ENCODE measurements around the gene TTC28.
"Not testable (repeated sequence)": the region's sequence is repeated elsewhere in the genome, so short reads cannot be mapped to it uniquely, and the experiment has no call there.

Gene TTC28

GRCh38 chr22:28491289-28491688, 188.4 kb downstream of the TTC28 start:
- not testable (repeated sequence) for DNase-seq (ENCODE audit: low read depth in 2 of 3, low spot score in 1 of 3)

GRCh38 chr22:28488825-28489224, 190.8 kb downstream of the TTC28 start:
- no peak for DNase-seq (ENCODE audit: low read depth in 2 of 3, low spot score in 1 of 3)

GRCh38 chr22:28484662-28485061, 195.0 kb downstream of the TTC28 start:
- no peak for DNase-seq (ENCODE audit: low read depth in 2 of 3, low spot score in 1 of 3)

DNA sequence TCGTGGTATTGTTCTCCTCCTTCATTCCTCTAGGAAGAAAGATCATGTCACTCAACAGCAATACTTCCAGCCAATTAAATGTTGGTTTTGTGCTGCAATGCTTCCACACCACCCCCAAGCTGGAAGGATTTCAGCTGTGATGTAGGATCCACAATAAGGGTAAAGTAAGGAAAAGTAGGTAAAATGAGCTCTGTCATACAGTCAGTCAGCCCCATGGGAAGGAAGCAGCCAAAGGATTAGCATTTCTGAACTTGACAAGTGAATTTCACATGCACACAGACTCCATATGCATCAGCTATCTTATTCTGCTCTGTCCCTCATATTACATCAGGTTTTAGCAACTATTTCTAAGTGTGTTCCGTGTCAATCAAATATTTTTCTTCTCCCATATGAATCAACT, 197.9 kb downstream of the TTC28 start:
- no peak for DNase-seq (ENCODE audit: low read depth in 2 of 3, low spot score in 1 of 3)

GRCh38 chr22:28480000-28480715, 199.5 kb downstream of the TTC28 start:
- DNase-seq (ENCODE audit: low read depth in 2 of 3, low spot score in 1 of 3), result no peak

GRCh38 chr22:28478564-28478963, 201.1 kb downstream of the TTC28 start:
- no peak for DNase-seq (ENCODE audit: low read depth in 2 of 3, low spot score in 1 of 3)

- no peak for DNase-seq (ENCODE audit: low read depth in 2 of 3, low spot score in 1 of 3)
Measured at GRCh38 chr22:28477556-28477955, 202.1 kb downstream of the TTC28 start.

GRCh38 chr22:28474330-28474729, 205.3 kb downstream of the TTC28 start:
- DNase-seq (ENCODE audit: low read depth in 2 of 3, low spot score in 1 of 3), result no peak

GRCh38 chr22:28473258-28473657, 206.4 kb downstream of the TTC28 start:
- DNase-seq (ENCODE audit: low read depth in 2 of 3, low spot score in 1 of 3), result no peak

DNA sequence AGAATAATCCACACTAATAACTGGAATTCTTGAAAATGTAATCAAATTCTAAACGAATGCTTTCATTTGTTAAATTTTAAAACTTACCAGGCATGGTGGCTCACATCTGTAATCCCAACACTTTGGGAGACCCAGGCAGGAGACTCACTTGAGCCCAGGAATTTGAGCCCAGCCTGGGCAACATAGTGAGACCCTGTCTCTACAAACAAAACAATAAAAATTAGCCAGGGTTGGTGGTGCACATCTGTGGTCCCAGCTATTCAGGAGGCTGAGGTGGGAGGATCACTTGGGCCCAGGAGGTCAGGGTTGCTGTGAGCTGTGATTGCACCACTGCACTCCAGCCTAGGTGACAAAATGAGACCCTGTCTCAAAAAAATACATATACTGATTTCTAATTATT, 212.6 kb downstream of the TTC28 start:
- not testable (repeated sequence) for DNase-seq (ENCODE audit: low read depth in 2 of 3, low spot score in 1 of 3)

DNA sequence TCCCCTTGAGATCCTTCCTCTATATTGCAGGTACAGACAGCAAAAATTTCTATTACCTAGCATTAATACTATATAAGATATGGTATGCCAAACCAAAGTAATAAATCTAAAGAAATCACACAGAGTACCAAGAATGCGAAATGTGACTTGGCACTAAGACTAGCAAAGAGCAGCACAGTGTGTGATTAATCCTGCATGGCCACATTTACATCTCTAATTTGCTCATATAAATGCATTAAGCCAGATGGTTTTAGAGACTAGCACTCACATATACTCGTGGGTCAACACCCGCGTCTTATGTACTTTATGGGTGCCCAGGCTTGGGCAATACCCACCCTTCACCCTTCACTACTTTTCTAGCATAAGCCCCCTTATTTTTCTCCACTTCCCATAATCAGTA, 213.2 kb downstream of the TTC28 start:
- no peak for DNase-seq (ENCODE audit: low read depth in 2 of 3, low spot score in 1 of 3)

DNA sequence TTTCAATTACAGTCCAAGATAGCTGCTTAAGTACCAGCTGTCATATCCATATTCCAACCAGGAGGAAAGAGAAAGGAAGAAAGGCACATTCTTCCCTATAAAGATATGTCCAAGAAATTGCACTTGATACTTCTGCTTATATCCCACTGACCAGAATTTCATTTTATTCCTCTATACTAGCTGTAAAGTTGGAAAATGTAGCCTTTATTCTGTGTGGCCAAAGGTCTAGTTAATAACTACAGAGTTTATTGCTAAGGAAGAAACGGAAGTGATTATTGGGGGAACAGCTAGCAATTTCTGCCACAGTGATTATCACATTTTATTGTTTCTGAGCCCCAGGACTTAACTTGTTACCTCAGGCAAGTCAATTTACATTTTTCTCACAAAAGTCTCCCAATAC, 213.8 kb downstream of the TTC28 start:
- DNase-seq (ENCODE audit: low read depth in 2 of 3, low spot score in 1 of 3), result no peak

- DNase-seq (ENCODE audit: low read depth in 2 of 3, low spot score in 1 of 3), result no peak
Measured at GRCh38 chr22:28464127-28464526, 215.5 kb downstream of the TTC28 start.

DNA sequence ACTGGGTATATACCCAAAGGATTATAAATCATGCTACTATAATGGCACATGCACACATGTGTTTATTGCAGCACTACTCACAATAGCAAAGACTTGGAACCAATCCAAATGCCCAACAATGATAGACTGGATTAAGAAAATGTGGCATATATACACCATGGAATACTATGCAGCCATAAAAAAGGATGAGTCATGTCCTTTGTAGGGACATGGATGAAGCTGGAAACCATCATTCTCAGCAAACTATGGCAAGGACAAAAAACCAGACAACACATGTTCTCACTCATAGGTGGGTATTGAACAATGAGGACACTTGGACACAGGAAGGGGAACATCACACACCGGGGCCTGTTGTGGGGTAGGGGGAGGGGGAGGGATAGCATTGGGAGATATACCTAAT, 216.2 kb downstream of the TTC28 start:
- DNase-seq (ENCODE audit: low read depth in 2 of 3, low spot score in 1 of 3), result not testable (repeated sequence)

DNA sequence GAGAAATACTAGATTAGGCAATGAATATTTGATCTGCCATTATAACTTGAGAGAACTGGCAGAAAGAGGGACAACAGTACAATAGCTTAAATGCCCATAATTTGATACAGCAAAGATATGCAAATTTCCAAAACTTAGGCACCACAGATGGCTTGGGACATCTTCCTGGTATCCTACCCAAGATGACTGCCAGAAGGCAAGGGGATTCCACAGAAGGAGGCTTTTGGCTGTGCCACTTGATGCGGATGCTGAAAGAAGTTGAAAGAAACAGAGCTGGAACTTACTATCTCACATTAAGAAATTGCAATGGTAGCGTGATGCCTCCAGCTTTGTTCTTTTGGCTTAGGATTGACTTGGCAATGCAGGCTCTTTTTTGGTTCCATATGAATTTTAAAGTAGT, 216.7 kb downstream of the TTC28 start:
- no peak for DNase-seq (ENCODE audit: low read depth in 2 of 3, low spot score in 1 of 3)

- no peak for DNase-seq (ENCODE audit: low read depth in 2 of 3, low spot score in 1 of 3)
Measured at GRCh38 chr22:28462041-28462440, 217.6 kb downstream of the TTC28 start.

- no peak for DNase-seq (ENCODE audit: low read depth in 2 of 3, low spot score in 1 of 3)
Measured at GRCh38 chr22:28454431-28455064, 225.1 kb downstream of the TTC28 start.

DNA sequence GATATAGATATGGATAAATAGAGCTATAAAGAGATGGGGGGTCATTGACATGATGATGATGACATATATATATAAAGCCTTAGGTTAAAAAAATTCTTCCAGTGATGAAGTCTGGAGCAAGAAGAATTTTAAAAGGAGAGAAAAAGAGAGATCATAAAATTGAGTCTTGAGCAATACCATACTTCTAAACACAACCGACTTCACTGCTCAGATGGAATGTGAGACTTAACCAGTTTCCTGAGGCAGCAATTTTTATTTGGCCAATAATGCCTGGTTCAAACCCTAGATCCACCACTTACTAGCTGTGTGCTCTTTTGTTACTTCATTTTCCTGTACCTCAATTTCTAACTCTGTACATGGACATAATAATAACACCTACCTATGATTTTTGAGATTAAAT, 229.5 kb downstream of the TTC28 start:
- DNase-seq (ENCODE audit: low read depth in 2 of 3, low spot score in 1 of 3), result no peak

GRCh38 chr22:28449041-28449440, 230.6 kb downstream of the TTC28 start:
- no peak for DNase-seq (ENCODE audit: low read depth in 2 of 3, low spot score in 1 of 3)

- no peak for DNase-seq (ENCODE audit: low read depth in 2 of 3, low spot score in 1 of 3)
Measured at GRCh38 chr22:28448625-28449024, 231.0 kb downstream of the TTC28 start.

- DNase-seq (ENCODE audit: low read depth in 2 of 3, low spot score in 1 of 3), result no peak
Measured at GRCh38 chr22:28444659-28445058, 235.0 kb downstream of the TTC28 start.

DNA sequence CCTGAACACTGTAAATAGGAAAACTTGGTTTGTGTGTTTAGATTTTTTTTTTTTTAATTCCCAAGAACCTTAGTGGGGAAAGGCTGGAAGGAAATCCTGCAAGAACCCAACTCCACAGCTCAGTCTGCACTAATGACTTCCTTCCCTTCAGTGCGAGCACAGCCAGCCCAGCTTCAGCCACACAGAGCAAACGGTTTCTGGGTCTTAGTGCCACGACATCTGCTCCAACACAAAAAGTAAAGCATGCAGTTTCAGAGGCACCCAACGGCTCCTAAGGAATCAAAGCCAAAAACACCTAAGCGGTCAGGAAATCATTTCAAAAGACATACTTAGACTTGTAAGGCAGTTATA, 236.1 kb downstream of the TTC28 start:
- peak in 1 of 3 donors; percentile 10 for DNase-seq (ENCODE audit: low read depth in 2 of 3, low spot score in 1 of 3)

Measured in stimulated activated CD4-positive, alpha-beta T cell treated with anti-CD3 and anti-CD28 coated beads, Interleukin-12 subunit alpha, Interleukin-12 subunit beta, amount 100 ng/mL, for 48 hours (primary cell).